Activated CD8-positive, alpha-beta T cell treated with anti-CD3 and anti-CD28 coated beads for 36 hours (primary cell): ENCODE results near the gene ANK3. TPM values are rescaled to one million over a fixed set of nuclear protein-coding genes. Genes with fewer than 3 reads are reported as not detected.

Source experiments
- ATAC-seq: fragments of 200-7000 bp; cut with Tn5 transposase; one replicate; pipeline ENCODE4 v1.10.0; 2021; ENCODE audit warnings: mild to moderate bottlenecking, moderate library complexity
- CTCF ChIA-PET: fragments of 350-600 bp; sonication (Branson Sonifier 250); formaldehyde crosslinking; loops from one replicate; lab custom pipeline; 2021; ENCODE audit warnings: antibody characterized with exemption; lab: Charles Lee
- POLR2A ChIA-PET: fragments of 350-600 bp; sonication (Branson Sonifier 250); formaldehyde crosslinking; loops from one replicate; lab custom pipeline; 2021; ENCODE audit warnings: antibody characterized with exemption; lab: Charles Lee
- DNase-seq: peaks from one replicate; pipeline ENCODE4 v3.0.0-alpha.2; 2020
- H3K27ac Mint-ChIP-seq: one replicate; pipeline ENCODE4 v1.8.0; 2021; ENCODE audit warnings: mild to moderate bottlenecking, mixed read lengths
- H3K27me3 Mint-ChIP-seq: one replicate; pipeline ENCODE4 v1.8.0; 2021; ENCODE audit warnings: mixed read lengths
- H3K36me3 Mint-ChIP-seq: one replicate; pipeline ENCODE4 v1.8.0; 2021; ENCODE audit warnings: low read depth, mixed read lengths
- H3K4me1 Mint-ChIP-seq: one replicate; pipeline ENCODE4 v1.8.0; 2021; ENCODE audit warnings: low read depth, mixed read lengths
- H3K4me3 Mint-ChIP-seq: one replicate; pipeline ENCODE4 v1.8.0; 2021; ENCODE audit warnings: mild to moderate bottlenecking, moderate library complexity, mixed read lengths
- H3K9me3 Mint-ChIP-seq: one replicate; pipeline ENCODE4 v1.8.0; 2021; ENCODE audit warnings: mixed read lengths
- CTCF ChIP-seq: fragments of 200-600 bp; IDR thresholded peaks from one replicate; pipeline ENCODE4 v1.8.0; 2022; ENCODE audit warnings: antibody characterized with exemption, mild to moderate bottlenecking
- intact Hi-C: fragments of 100-400 bp; cut with micrococcal nuclease; formaldehyde crosslinking; loops from one replicate; pipeline ENCODE4 v1.10.0; 2022
- total RNA-seq, 2 experiments: library from RNA; stranded (reverse); gene quantifications; one replicate each; pipeline ENCODE4 v1.2.3, GENCODE V29; 2021

Gene ANK3
- total RNA-seq, 2 experiments from 2014 or later: 10.3 to 12.0 TPM

- H3K9me3 Mint-ChIP-seq: peaks cover 2% of the 10 kb centered on the region
- intact Hi-C loops: no loop called here
- TF ChIP-seq CTCF: no peak
- DNase-seq: no peak
- H3K27me3 Mint-ChIP-seq: peaks cover 2% of the 10 kb centered on the region
- no peak overlapping the region for H3K4me3 Mint-ChIP-seq
- ChIA-PET POLR2A (no interaction called here), CTCF (no interaction called here)
- no peak overlapping the region for H3K27ac Mint-ChIP-seq
- no peaks in the 10 kb centered on the region for H3K4me1 Mint-ChIP-seq
- no peak for ATAC-seq
- no peaks in the 10 kb centered on the region for H3K36me3 Mint-ChIP-seq
Observed at GRCh38 chr10:60187691-60188090, 202.0 kb downstream of the ANK3 start.

GRCh38 chr10:60186315-60187071, 203.2 kb downstream of the ANK3 start:
- no peak for ATAC-seq
- CTCF ChIA-PET: no interaction called here
- intact Hi-C loops: no loop called here
- Mint-ChIP-seq H3K4me1 (no peaks in the 10 kb centered on the region), H3K4me3 (no peak overlapping the region), H3K27me3 (peaks cover 2% of the 10 kb centered on the region), H3K27ac (no peak overlapping the region), H3K9me3 (peaks cover 2% of the 10 kb centered on the region), H3K36me3 (no peaks in the 10 kb centered on the region)
- TF ChIP-seq CTCF: no peak
- POLR2A ChIA-PET: no interaction called here
- DNase-seq: no peak

GRCh38 chr10:60185421-60185820, 204.3 kb downstream of the ANK3 start:
- DNase-seq (no peak), ATAC-seq (no peak)
- H3K27me3 Mint-ChIP-seq: peaks cover 2% of the 10 kb centered on the region
- H3K4me3 Mint-ChIP-seq: no peak overlapping the region
- no peak overlapping the region for H3K27ac Mint-ChIP-seq
- TF ChIP-seq CTCF: no peak
- ChIA-PET CTCF (interaction anchor here (1.0 kb wide), 1 partner anchor 19 kb away, joined by 4 read pairs; no protein-coding TSS in a partner anchor), POLR2A (no interaction called here)
- intact Hi-C loops: no loop called here
- H3K4me1 Mint-ChIP-seq: no peaks in the 10 kb centered on the region
- H3K36me3 Mint-ChIP-seq: no peaks in the 10 kb centered on the region
- H3K9me3 Mint-ChIP-seq: no peaks in the 10 kb centered on the region

GRCh38 chr10:60182691-60183090, 207.0 kb downstream of the ANK3 start:
- no peak for DNase-seq
- ChIA-PET POLR2A (no interaction called here), CTCF (no interaction called here)
- H3K36me3 Mint-ChIP-seq: no peaks in the 10 kb centered on the region
- H3K4me3 Mint-ChIP-seq: no peak overlapping the region
- ATAC-seq: no peak
- no peaks in the 10 kb centered on the region for H3K4me1 Mint-ChIP-seq
- intact Hi-C loops: no loop called here
- H3K9me3 Mint-ChIP-seq: no peaks in the 10 kb centered on the region
- H3K27me3 Mint-ChIP-seq: peaks cover 2% of the 10 kb centered on the region
- no peak overlapping the region for H3K27ac Mint-ChIP-seq
- no peak for TF ChIP-seq CTCF

GRCh38 chr10:60176925-60177324, 212.8 kb downstream of the ANK3 start:
- DNase-seq (no peak), ATAC-seq (no peak)
- intact Hi-C loops: no loop called here
- ChIA-PET POLR2A (no interaction called here), CTCF (interaction anchor here (1.3 kb wide), 1 partner anchor 32 kb away, joined by 4 read pairs; no protein-coding TSS in a partner anchor)
- no peaks in the 10 kb centered on the region for H3K4me1 Mint-ChIP-seq
- H3K27ac Mint-ChIP-seq: no peak overlapping the region
- H3K27me3 Mint-ChIP-seq: peaks cover 2% of the 10 kb centered on the region
- H3K9me3 Mint-ChIP-seq: no peaks in the 10 kb centered on the region
- no peaks in the 10 kb centered on the region for H3K36me3 Mint-ChIP-seq
- H3K4me3 Mint-ChIP-seq: no peak overlapping the region
- no peak for TF ChIP-seq CTCF
